Measurements from ENCODE around the gene LDB3.

DNA sequence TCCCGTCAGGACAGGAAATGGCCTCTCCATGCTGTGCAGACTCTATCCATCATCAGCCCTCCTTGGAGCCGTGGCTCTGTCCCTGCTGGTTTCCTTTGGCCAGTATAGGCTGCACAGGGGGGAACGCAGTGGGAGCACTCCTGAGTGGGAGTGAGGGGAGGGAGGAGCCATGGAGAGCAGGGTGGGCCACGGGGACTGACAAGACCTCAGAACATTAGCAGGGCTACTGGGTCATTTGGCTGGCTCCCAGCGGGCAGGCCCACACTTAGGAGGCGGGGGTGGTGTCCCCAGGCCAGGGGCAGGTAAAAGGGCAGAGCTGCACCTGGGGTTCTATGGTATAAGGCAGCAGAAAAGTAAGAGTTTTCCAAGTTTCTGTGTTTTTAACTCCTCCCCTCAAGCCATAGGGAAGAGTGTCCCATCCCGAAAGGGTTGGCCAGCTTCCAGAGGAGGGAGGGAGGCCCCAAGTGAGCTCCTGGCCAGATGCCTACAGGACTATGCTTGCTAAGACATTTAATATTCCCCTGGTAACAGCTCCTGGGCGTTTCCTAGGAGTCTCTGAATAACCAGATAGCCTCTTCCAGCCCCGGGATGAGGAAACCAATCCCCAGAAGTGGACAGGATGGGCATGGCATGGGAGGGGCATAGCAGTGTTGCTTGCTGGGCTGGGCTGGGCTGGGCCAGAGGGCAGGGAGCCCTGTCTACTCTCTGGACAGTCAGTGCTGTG is 19.4 kb upstream of the LDB3 start:
- TF ChIP-seq ZFP30 (CRISPR knock-in tag; IDR thresholded peaks at IDR 0.05) (no peak), TSHZ2 (CRISPR knock-in tag; IDR thresholded peaks at IDR 0.05) (no peak), SNAI2 (CRISPR knock-in tag; IDR thresholded peaks at IDR 0.05) (no peak), GLIS3 (CRISPR knock-in tag; IDR thresholded peaks at IDR 0.05) (no peak), ZNF70 (CRISPR knock-in tag; IDR thresholded peaks at IDR 0.05) (no peak), ZFP3 (CRISPR knock-in tag; IDR thresholded peaks at IDR 0.05) (no peak), RARB (CRISPR knock-in tag; IDR thresholded peaks at IDR 0.05) (no peak), TCF4 (CRISPR knock-in tag; IDR thresholded peaks at IDR 0.05; ENCODE audit: borderline replicate concordance) (no peak)
- TF ChIP-seq, protein P1, sequence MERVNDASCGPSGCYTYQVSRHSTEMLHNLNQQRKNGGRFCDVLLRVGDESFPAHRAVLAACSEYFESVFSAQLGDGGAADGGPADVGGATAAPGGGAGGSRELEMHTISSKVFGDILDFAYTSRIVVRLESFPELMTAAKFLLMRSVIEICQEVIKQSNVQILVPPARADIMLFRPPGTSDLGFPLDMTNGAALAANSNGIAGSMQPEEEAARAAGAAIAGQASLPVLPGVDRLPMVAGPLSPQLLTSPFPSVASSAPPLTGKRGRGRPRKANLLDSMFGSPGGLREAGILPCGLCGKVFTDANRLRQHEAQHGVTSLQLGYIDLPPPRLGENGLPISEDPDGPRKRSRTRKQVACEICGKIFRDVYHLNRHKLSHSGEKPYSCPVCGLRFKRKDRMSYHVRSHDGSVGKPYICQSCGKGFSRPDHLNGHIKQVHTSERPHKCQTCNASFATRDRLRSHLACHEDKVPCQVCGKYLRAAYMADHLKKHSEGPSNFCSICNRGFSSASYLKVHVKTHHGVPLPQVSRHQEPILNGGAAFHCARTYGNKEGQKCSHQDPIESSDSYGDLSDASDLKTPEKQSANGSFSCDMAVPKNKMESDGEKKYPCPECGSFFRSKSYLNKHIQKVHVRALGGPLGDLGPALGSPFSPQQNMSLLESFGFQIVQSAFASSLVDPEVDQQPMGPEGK (CRISPR knock-in tag; IDR thresholded peaks at IDR 0.05; ENCODE audit: borderline replicate concordance) = no peak
